G401.6 (cell line): ENCODE measurements around the gene PARD6B.
"Not testable (repeated sequence)": the region's sequence is repeated elsewhere in the genome, so short reads cannot be mapped to it uniquely, and the experiment has no call there.

ENCODE experiments used
- FAIRE-seq: peaks from 2 replicates; lab custom pipeline; 2012; peaks lifted over from hg19 to GRCh38; lab: Jason Lieb, UNC

The PARD6B gene

GRCh38 chr20:50800986-50801746, 69.8 kb downstream of the PARD6B start:
- FAIRE-seq: not testable (repeated sequence)

GRCh38 chr20:50801747-50802125, 70.4 kb downstream of the PARD6B start:
- no peak for FAIRE-seq

- no peak for FAIRE-seq
Observed at GRCh38 chr20:50802289-50802688, 70.9 kb downstream of the PARD6B start.

- no peak for FAIRE-seq
Observed at GRCh38 chr20:50804437-50805348, 73.3 kb downstream of the PARD6B start.

GRCh38 chr20:50805349-50805684, 73.9 kb downstream of the PARD6B start:
- FAIRE-seq: no peak

- FAIRE-seq: no peak
Observed at GRCh38 chr20:50806126-50806768, 74.9 kb downstream of the PARD6B start.
